Common myeloid progenitor, CD34-positive (primary cell): ENCODE measurements around the gene PLPP1.

Experiments
- CTCF ChIA-PET: fragments of 350-600 bp; sonication (Branson Sonifier 250); formaldehyde crosslinking; loops from one replicate; lab custom pipeline; 2021; ENCODE audit warnings: antibody characterized with exemption; lab: Charles Lee
- POLR2A ChIA-PET: fragments of 350-600 bp; sonication (Branson Sonifier 250); formaldehyde crosslinking; loops from one replicate; lab custom pipeline; 2021; ENCODE audit warnings: antibody characterized with exemption; lab: Charles Lee
- DNase-seq, 3 donors: peaks; one replicate each; pipeline versions ENCODE4 v3.0.0 to v3.0.0-alpha.2; 2013
- H3K27ac ChIP-seq, 2 experiments: 1 replicate in 1 of 2; 2 replicates in 1 of 2; pipeline ENCODE4 v1.7.0; 2013; ENCODE audit warnings: inconsistent platforms in 2 of 2, low read length in 2 of 2, mild to moderate bottlenecking in 2 of 2, low read depth in 1 of 2, moderate library complexity in 1 of 2; ENCODE audit not compliant: severe bottlenecking in 2 of 2, insufficient read depth in 1 of 2, poor library complexity in 1 of 2
- H3K27me3 ChIP-seq, 5 experiments: replicated peaks in 2 of 5; 1 replicate in 3 of 5; 2 replicates in 2 of 5; pipeline versions ENCODE4 v1.6.1 to v1.7.0; 2013; ENCODE audit warnings: low read length in 4 of 5, mild to moderate bottlenecking in 2 of 5, moderate library complexity in 2 of 5, inconsistent platforms in 1 of 5; ENCODE audit not compliant: insufficient read depth in 5 of 5, control insufficient read depth in 4 of 5
- H3K36me3 ChIP-seq, 4 experiments: 1 replicate in 2 of 4; 2 replicates in 2 of 4; pipeline versions ENCODE4 v1.6.1 to v1.7.0; 2013; ENCODE audit warnings: low read length in 3 of 4, control low read depth in 1 of 4, mild to moderate bottlenecking in 1 of 4; ENCODE audit not compliant: control insufficient read depth in 4 of 4, insufficient read depth in 4 of 4
- H3K4me1 ChIP-seq, 4 experiments: 1 replicate in 3 of 4; 2 replicates in 1 of 4; pipeline versions ENCODE4 v1.6.1 to v1.7.1; 2013; ENCODE audit warnings: low read length in 3 of 4, mild to moderate bottlenecking in 3 of 4, control low read depth in 1 of 4, inconsistent platforms in 1 of 4, moderate library complexity in 1 of 4; ENCODE audit not compliant: control insufficient read depth in 4 of 4, insufficient read depth in 4 of 4; ENCODE audit errors: control extremely low read depth in 1 of 4
- H3K4me3 ChIP-seq, 7 experiments: 1 replicate in 4 of 7; 2 replicates in 3 of 7; pipeline versions ENCODE4 v1.5.1 to v1.7.0; 2013; ENCODE audit warnings: mild to moderate bottlenecking in 7 of 7, low read length in 6 of 7, moderate library complexity in 6 of 7, inconsistent platforms in 2 of 7, low read depth in 2 of 7, control low read depth in 1 of 7; ENCODE audit not compliant: insufficient read depth in 4 of 7, control insufficient read depth in 1 of 7; ENCODE audit errors: extremely low read depth in 1 of 7
- H3K9me3 ChIP-seq, 5 experiments: 1 replicate in 4 of 5; 2 replicates in 1 of 5; pipeline versions ENCODE4 v1.6.1 to v1.7.1; 2013; ENCODE audit warnings: low read length in 4 of 5, mild to moderate bottlenecking in 2 of 5, inconsistent platforms in 1 of 5, low read depth in 1 of 5, moderate library complexity in 1 of 5; ENCODE audit not compliant: control insufficient read depth in 4 of 5, insufficient read depth in 2 of 5; ENCODE audit errors: control extremely low read depth in 1 of 5
- WGBS: methylation state at CpG from one replicate; pipeline ENCODE4 v1.1.5; 2013; ENCODE audit not compliant: insufficient coverage; 5-methylcytosine and 5-hydroxymethylcytosine counted together

The PLPP1 gene

DNA sequence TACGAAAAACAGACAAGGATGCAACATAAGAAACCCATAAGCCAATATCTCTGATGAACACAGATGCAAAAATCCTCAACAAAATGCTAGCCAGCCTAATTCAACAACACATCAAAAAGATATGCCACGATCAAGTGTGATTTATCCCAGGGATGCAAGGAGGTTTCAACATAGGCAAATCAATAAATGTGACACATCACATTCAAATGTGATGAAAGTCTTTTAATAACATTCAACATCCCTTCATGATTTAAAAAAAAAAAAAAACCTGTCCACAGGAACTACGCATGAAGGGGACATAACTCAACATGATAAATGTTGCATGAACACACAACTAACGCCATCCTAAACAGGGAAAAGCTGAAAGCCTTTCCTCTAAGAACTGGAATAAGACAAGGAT lies 102.2 kb downstream of the PLPP1 start:
- Histone ChIP-seq H3K27ac (no peak overlapping the region), H3K36me3 (peaks cover 11 to 29% (median 24%) of the 10 kb centered on the region in 4 experiments), H3K27me3 (no peaks in the 10 kb centered on the region), H3K4me1 (no peaks in the 10 kb centered on the region), H3K9me3 (peaks cover 0 to 40% (median 12%) of the 10 kb centered on the region in 5 experiments), H3K4me3 (no peak overlapping the region)
- 100% methylated on average over 2 of the region's 4 CpGs for WGBS
- POLR2A ChIA-PET = no interaction called here
- CTCF ChIA-PET = no interaction called here
- no peak for DNase-seq

DNA sequence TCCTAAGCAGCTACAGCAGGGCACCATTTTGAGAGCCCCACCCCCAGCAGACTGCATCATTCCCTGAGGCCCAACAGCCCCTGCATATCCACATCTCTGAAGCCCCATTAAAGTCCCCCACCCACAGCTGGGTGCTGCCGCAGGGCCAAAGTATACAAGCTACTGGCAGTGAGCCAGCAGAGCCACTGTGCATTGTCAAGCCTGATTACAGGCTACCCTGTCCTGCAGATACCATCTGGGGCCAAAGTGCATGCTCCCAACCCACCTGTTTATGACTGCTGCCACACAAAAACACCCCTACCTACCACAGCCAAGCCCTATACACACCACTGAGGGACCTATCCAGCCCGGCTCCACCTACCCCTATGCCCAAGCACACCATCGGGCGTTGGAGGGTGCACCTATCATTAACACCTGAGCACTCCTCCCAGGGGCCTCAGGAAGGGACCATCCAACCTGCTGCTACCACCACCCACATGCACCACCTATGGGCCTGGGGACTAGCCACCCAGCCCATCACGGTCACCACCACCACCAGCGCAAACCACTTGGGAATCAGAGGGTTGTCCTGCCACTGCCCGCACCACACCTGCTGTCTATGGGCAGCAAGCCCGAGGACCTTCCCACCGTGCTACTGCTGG lies 105.0 kb downstream of the PLPP1 start:
- ChIA-PET POLR2A (no interaction called here), CTCF (interaction anchor here (1.3 kb wide), 1 partner anchor 17 kb away, joined by 3 read pairs; no protein-coding TSS in a partner anchor)
- peaks cover 0 to 37% (median 12%) of the 10 kb centered on the region in 5 experiments for H3K9me3 ChIP-seq
- no peaks in the 10 kb centered on the region for H3K27me3 ChIP-seq
- H3K4me3 ChIP-seq = no peak overlapping the region
- WGBS = 97% methylated on average over 5 of the region's 9 CpGs
- no peak overlapping the region for H3K27ac ChIP-seq
- no peak for DNase-seq
- no peaks in the 10 kb centered on the region for H3K4me1 ChIP-seq
- H3K36me3 ChIP-seq = peaks cover 11 to 51% (median 41%) of the 10 kb centered on the region in 4 experiments

GRCh38 chr5:55429221-55429612 lies 105.5 kb downstream of the PLPP1 start:
- Histone ChIP-seq H3K36me3 (peaks cover 11 to 56% (median 44%) of the 10 kb centered on the region in 4 experiments), H3K27me3 (no peaks in the 10 kb centered on the region), H3K4me1 (no peaks in the 10 kb centered on the region), H3K27ac (no peak overlapping the region), H3K9me3 (peaks cover 0 to 37% (median 12%) of the 10 kb centered on the region in 5 experiments), H3K4me3 (no peak overlapping the region)
- WGBS = 100% methylated on average over 1 of the region's 2 CpGs
- ChIA-PET CTCF (interaction anchor here (1.3 kb wide), 1 partner anchor 16 kb away, joined by 3 read pairs; no protein-coding TSS in a partner anchor), POLR2A (no interaction called here)
- DNase-seq = no peak

GRCh38 chr5:55427157-55427556 lies 107.6 kb downstream of the PLPP1 start:
- no peak for DNase-seq
- Histone ChIP-seq H3K36me3 (peaks cover 24 to 75% (median 58%) of the 10 kb centered on the region in 4 experiments), H3K27me3 (no peaks in the 10 kb centered on the region), H3K9me3 (peaks cover 0 to 27% (median 12%) of the 10 kb centered on the region in 5 experiments), H3K4me1 (no peaks in the 10 kb centered on the region), H3K27ac (no peak overlapping the region), H3K4me3 (no peak overlapping the region)
- CTCF ChIA-PET = no interaction called here
- WGBS = 100% methylated on average over 1 of the region's 1 CpG
- POLR2A ChIA-PET = no interaction called here

DNA sequence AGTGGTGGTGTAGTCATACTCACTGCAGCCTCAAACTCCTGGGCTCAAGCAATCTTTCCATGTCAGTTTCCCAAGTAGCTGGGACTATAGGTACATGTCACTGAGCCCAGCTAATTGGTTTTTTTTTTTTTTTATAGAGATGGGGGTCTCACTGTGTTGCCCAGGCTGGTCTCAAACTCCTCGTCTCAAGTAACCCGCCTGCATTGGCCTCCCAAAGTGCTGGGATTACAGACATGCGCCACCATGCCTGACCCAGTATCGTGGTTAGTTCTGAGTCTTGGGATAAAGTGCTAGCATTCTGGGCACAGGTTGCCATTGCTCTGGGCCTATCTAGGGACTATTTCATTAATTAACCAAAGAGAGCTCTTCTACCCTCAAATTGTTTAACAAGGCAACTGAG lies 108.3 kb downstream of the PLPP1 start:
- WGBS = 97% methylated on average over 4 of the region's 4 CpGs
- Histone ChIP-seq H3K27me3 (no peaks in the 10 kb centered on the region), H3K27ac (no peak overlapping the region), H3K4me1 (no peaks in the 10 kb centered on the region), H3K4me3 (no peak overlapping the region), H3K9me3 (peaks cover 0 to 23% (median 8%) of the 10 kb centered on the region in 5 experiments), H3K36me3 (peaks cover 25 to 79% (median 59%) of the 10 kb centered on the region in 4 experiments)
- DNase-seq = no peak
- ChIA-PET CTCF (interaction anchor here (1.1 to 2.5 kb wide), 2 partner anchors 12 to 266 kb away, joined by 3 to 5 read pairs; no protein-coding TSS in a partner anchor), POLR2A (no interaction called here)

DNA sequence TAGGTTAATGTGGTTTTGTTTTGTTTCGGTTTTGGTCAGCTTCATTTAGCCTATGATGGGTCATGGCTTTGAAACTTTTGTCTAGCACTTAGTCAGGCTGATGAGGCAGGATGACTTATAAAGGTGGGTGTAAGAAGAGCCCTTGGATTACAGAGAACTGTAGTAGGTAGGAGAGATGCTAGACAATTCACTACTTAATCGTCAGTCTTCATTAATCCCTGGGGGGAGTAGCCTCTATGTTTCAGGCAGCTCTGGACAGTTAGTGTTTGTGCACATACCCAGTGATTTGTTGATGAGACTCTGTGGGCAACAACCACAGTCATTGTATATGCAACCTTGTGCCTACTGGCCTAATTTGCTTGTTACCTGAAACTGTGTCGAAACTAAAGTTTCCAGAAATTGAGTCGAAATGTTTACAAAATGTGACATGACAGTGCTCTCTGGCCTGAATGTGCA lies 113.7 kb downstream of the PLPP1 start:
- H3K27me3 ChIP-seq = no peaks in the 10 kb centered on the region
- H3K4me1 ChIP-seq = no peaks in the 10 kb centered on the region
- CTCF ChIA-PET = no interaction called here
- H3K27ac ChIP-seq = no peak overlapping the region
- peaks cover 16 to 61% (median 42%) of the 10 kb centered on the region in 4 experiments for H3K36me3 ChIP-seq
- no peak for DNase-seq
- 100% methylated on average over 2 of the region's 4 CpGs for WGBS
- no peak overlapping the region for H3K4me3 ChIP-seq
- POLR2A ChIA-PET = no interaction called here
- H3K9me3 ChIP-seq = no peaks in the 10 kb centered on the region
